Neural progenitor cell (in vitro differentiated cells): ENCODE measurements around the gene RAB42. TPM values are rescaled to one million over a fixed set of nuclear protein-coding genes. Genes with fewer than 3 reads are reported as not detected.
A peak's percentile ranks its signal among the peaks of the same experiment; 100 is the strongest.
"Not testable (repeated sequence)": the region's sequence is repeated elsewhere in the genome, so short reads cannot be mapped to it uniquely, and the experiment has no call there.

Experiments
- DNase-seq: peaks from one replicate; pipeline ENCODE4 v3.0.0-alpha.2; 2016; ENCODE audit warnings: low spot score
- H2AFZ ChIP-seq: fragments of 200-600 bp; sonication (generic); replicated peaks from 2 replicates; pipeline ENCODE4 v1.6.1; 2016; ENCODE audit warnings: antibody characterized with exemption
- H3F3A ChIP-seq: fragments of 200-600 bp; sonication (generic); 2 replicates; pipeline ENCODE4 v1.6.1; 2016; ENCODE audit warnings: antibody characterized with exemption, low read depth
- H3K27ac ChIP-seq: fragments of 200-600 bp; sonication (generic); 2 replicates; pipeline ENCODE4 v1.5.1; 2016; ENCODE audit warnings: mild to moderate bottlenecking
- H3K27me3 ChIP-seq: fragments of 200-600 bp; sonication (generic); 2 replicates; pipeline ENCODE4 v1.6.1; 2016; ENCODE audit warnings: mild to moderate bottlenecking, moderate library complexity
- H3K36me3 ChIP-seq: fragments of 200-600 bp; sonication (generic); 2 replicates; pipeline ENCODE4 v1.5.1; 2016
- H3K4me1 ChIP-seq: fragments of 200-600 bp; sonication (generic); 2 replicates; pipeline ENCODE4 v1.6.1; 2016; ENCODE audit warnings: mixed run types
- H3K4me2 ChIP-seq: fragments of 200-600 bp; sonication (generic); 2 replicates; pipeline ENCODE4 v1.6.1; 2016
- H3K4me3 ChIP-seq: fragments of 200-600 bp; sonication (generic); 2 replicates; pipeline ENCODE4 v1.5.1; 2016
- H3K79me2 ChIP-seq: fragments of 200-600 bp; sonication (generic); 2 replicates; pipeline ENCODE4 v1.6.1; 2016; ENCODE audit warnings: low read depth
- H3K9ac ChIP-seq: fragments of 200-600 bp; sonication (generic); 2 replicates; pipeline ENCODE4 v1.6.1; 2016
- H3K9me3 ChIP-seq: fragments of 200-600 bp; sonication (generic); 2 replicates; pipeline ENCODE4 v1.5.1; 2016; ENCODE audit warnings: low read depth
- H4K20me1 ChIP-seq: fragments of 200-600 bp; sonication (generic); 2 replicates; pipeline ENCODE4 v1.6.1; 2016; ENCODE audit warnings: low read depth
- H3K27ac Mint-ChIP-seq: 3 replicates; pipeline ENCODE4 v1.8.0; 2021; ENCODE audit warnings: mixed read lengths
- H3K27me3 Mint-ChIP-seq: 2 replicates; pipeline ENCODE4 v1.8.0; 2022; ENCODE audit warnings: low read depth, mild to moderate bottlenecking, inconsistent platforms, moderate library complexity, mixed read lengths; ENCODE audit not compliant: insufficient read depth
- H3K36me3 Mint-ChIP-seq: 3 replicates; pipeline ENCODE4 v1.8.0; 2021; ENCODE audit warnings: mixed read lengths
- H3K4me1 Mint-ChIP-seq: 3 replicates; pipeline ENCODE4 v1.8.0; 2021; ENCODE audit warnings: mixed read lengths
- H3K4me3 Mint-ChIP-seq: 3 replicates; pipeline ENCODE4 v1.8.0; 2021; ENCODE audit warnings: mild to moderate bottlenecking, moderate library complexity, mixed read lengths
- H3K9me3 Mint-ChIP-seq: 3 replicates; pipeline ENCODE4 v1.8.0; 2020; ENCODE audit warnings: mixed read lengths
- CTCF ChIP-seq: fragments of 200-600 bp; sonication (generic); IDR thresholded peaks from 2 replicates; pipeline ENCODE4 v1.5.1; 2017; ENCODE audit warnings: antibody characterized with exemption, mild to moderate bottlenecking
- EZH2 ChIP-seq: fragments of 200-600 bp; sonication (generic); IDR thresholded peaks from 2 replicates; pipeline ENCODE4 v1.6.1; 2017; ENCODE audit warnings: antibody characterized with exemption, mild to moderate bottlenecking, moderate library complexity
- EZH2phosphoT487 ChIP-seq: fragments of 200-600 bp; sonication (generic); IDR thresholded peaks from 2 replicates; pipeline ENCODE4 v1.6.1; 2017; ENCODE audit warnings: antibody characterized with exemption
- total RNA-seq: library from RNA; depleted of rRNA; stranded (reverse); fragments of >200 nt; gene quantifications from 2 replicates; pipeline ENCODE4 v1.2.3, GENCODE V29; 2015; ENCODE audit warnings: low replicate concordance

RAB42 gene
- total RNA-seq, 1 donor from 2014 or later = 2.2 TPM

DNA sequence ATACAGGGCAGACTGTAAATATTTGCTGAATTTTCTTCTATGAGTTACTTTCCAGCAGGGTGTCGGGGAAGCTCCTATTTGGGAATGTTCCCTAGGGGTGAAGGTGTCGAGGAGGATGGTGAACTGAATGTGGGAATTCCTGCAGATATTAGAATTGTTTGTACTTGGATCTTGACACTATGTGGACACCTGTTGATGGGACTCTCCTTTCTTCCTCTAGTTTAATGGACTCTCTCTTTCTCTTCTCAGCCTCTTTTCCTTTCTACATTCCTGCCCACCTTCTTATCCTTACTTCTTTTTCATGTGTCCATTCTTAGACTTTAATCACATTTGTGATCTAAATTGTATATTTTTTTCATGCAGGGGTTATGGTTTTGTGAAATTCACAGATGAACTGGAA, 25.1 kb upstream of the RAB42 start:
- Histone ChIP-seq H3K4me3 (no peak overlapping the region), H3K36me3 (no peaks in the 10 kb centered on the region), H3K27me3 (no peaks in the 10 kb centered on the region), H3K9me3 (no peaks in the 10 kb centered on the region), H2AFZ (no peak overlapping the region), H3K9ac (no peak overlapping the region), H3K79me2 (no peaks in the 10 kb centered on the region), H4K20me1 (no peaks in the 10 kb centered on the region), H3K4me1 (no peaks in the 10 kb centered on the region), H3F3A (no peaks in the 10 kb centered on the region), H3K27ac (no peak overlapping the region), H3K4me2 (no peak overlapping the region)
- Mint-ChIP-seq H3K4me3 (no peak overlapping the region), H3K27me3 (peaks cover 2% of the 10 kb centered on the region), H3K27ac (peak overlapping the region; percentile 25), H3K36me3 (peaks cover 15% of the 10 kb centered on the region), H3K9me3 (no peaks in the 10 kb centered on the region), H3K4me1 (no peaks in the 10 kb centered on the region)
- TF ChIP-seq EZH2 (no peak), EZH2phosphoT487 (no peak), CTCF (no peak)
- no peak for DNase-seq

- Mint-ChIP-seq H3K27ac (no peak overlapping the region), H3K27me3 (no peaks in the 10 kb centered on the region)
- no peaks in the 10 kb centered on the region for H3K36me3 ChIP-seq
Observed at GRCh38 chr1:28571911-28572310, 20.2 kb upstream of the RAB42 start.

GRCh38 chr1:28572891-28573290, 19.2 kb upstream of the RAB42 start:
- H3K27me3 ChIP-seq, H3K9me3 ChIP-seq, H3K4me3 ChIP-seq, H3K79me2 ChIP-seq, H3K4me1 Mint-ChIP-seq, H3K27ac Mint-ChIP-seq, H3K27me3 Mint-ChIP-seq, H3K36me3 ChIP-seq, H2AFZ ChIP-seq, H3K4me3 Mint-ChIP-seq, H3K4me2 ChIP-seq, H4K20me1 ChIP-seq, H3K4me1 ChIP-seq, H3K27ac ChIP-seq, H3K9ac ChIP-seq, H3K9me3 Mint-ChIP-seq, DNase-seq: not testable (repeated sequence)
- H3K36me3 Mint-ChIP-seq = peaks cover 14% of the 10 kb centered on the region
- H3F3A ChIP-seq = peaks cover 19% of the 10 kb centered on the region

More at GRCh38 chr1:28571911-28572310, 20.2 kb upstream of the RAB42 start:
- Histone ChIP-seq H3K27me3 (no peaks in the 10 kb centered on the region), H3K27ac (no peak overlapping the region), H3K79me2 (no peaks in the 10 kb centered on the region), H3F3A (peaks cover 9% of the 10 kb centered on the region), H3K4me3 (no peak overlapping the region), H2AFZ (no peak overlapping the region), H3K4me2 (no peak overlapping the region), H3K9me3 (no peaks in the 10 kb centered on the region), H3K4me1 (no peaks in the 10 kb centered on the region), H3K9ac (no peak overlapping the region), H4K20me1 (no peaks in the 10 kb centered on the region)
- TF ChIP-seq EZH2phosphoT487 = no peak
- no peak for TF ChIP-seq EZH2
- TF ChIP-seq CTCF = no peak
- H3K4me3 Mint-ChIP-seq = no peak overlapping the region
- H3K9me3 Mint-ChIP-seq = no peaks in the 10 kb centered on the region
- no peak for DNase-seq
- H3K36me3 Mint-ChIP-seq = peaks cover 16% of the 10 kb centered on the region
- H3K4me1 Mint-ChIP-seq = no peaks in the 10 kb centered on the region

DNA sequence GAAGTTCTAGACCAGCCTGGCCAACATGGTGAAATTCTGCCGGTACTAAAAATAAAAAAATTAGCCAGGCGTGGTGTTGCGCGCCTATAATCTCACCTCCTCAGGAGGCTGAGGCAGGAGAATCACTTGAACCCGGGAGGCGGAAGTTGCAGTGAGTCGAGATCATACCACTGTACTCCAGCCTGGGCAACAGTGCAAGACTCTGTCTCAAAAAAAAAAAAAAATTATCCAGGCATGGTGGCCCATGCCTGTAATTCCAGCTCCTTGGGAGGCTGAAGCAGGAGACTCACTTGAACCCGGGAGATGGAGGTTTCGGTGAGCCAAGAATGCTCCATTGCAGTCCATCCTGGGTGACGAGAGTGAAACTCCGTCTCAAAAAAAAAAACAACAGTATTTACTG, 18.5 kb upstream of the RAB42 start:
- H3K27ac Mint-ChIP-seq = no peak overlapping the region
- peaks cover 3% of the 10 kb centered on the region for H4K20me1 ChIP-seq
- TF ChIP-seq EZH2phosphoT487 = no peak
- no peak for TF ChIP-seq EZH2
- TF ChIP-seq CTCF = no peak
- H3K79me2 ChIP-seq = no peaks in the 10 kb centered on the region
- H3K27me3 Mint-ChIP-seq = no peaks in the 10 kb centered on the region
- H3K9me3 Mint-ChIP-seq = no peaks in the 10 kb centered on the region
- no peak overlapping the region for H2AFZ ChIP-seq
- H3K4me3 Mint-ChIP-seq = no peak overlapping the region
- no peak overlapping the region for H3K9ac ChIP-seq
- no peaks in the 10 kb centered on the region for H3K9me3 ChIP-seq
- H3K4me1 ChIP-seq = no peaks in the 10 kb centered on the region
- H3K27ac ChIP-seq = no peak overlapping the region
- DNase-seq = no peak
- H3F3A ChIP-seq = peaks cover 26% of the 10 kb centered on the region
- no peaks in the 10 kb centered on the region for H3K4me1 Mint-ChIP-seq
- H3K36me3 Mint-ChIP-seq = peaks cover 15% of the 10 kb centered on the region
- no peak overlapping the region for H3K4me3 ChIP-seq
- H3K27me3 ChIP-seq = no peaks in the 10 kb centered on the region
- no peaks in the 10 kb centered on the region for H3K36me3 ChIP-seq
- H3K4me2 ChIP-seq = no peak overlapping the region
